GM21723 (cell line): ENCODE measurements around the gene KDM6B.
"Not testable (repeated sequence)": the region's sequence is repeated elsewhere in the genome, so short reads cannot be mapped to it uniquely, and the experiment has no call there.

ENCODE experiments used
- ATAC-seq: cut with Tn5 transposase; IDR thresholded peaks from one replicate; pipeline ENCODE4 v1.9.1; 2021; ENCODE audit warnings: mild to moderate bottlenecking, moderate library complexity; ENCODE audit not compliant: unreplicated experiment

Gene KDM6B

GRCh38 chr17:7833795-7834541 lies at the start of gene KDM6B:
Gene KDM6B (plus strand): TSS chr17:7834217. CDS start chr17:7845555, 11,338 bp downstream.
- ATAC-seq: peak; percentile 51

- ATAC-seq: no peak
These were observed 47.2 kb upstream of the KDM6B start for GRCh38 chr17:7786866-7787265.

GRCh38 chr17:7789131-7789530 lies 44.9 kb upstream of the KDM6B start:
- ATAC-seq: no peak

- no peak for ATAC-seq
These were observed 43.9 kb upstream of the KDM6B start for GRCh38 chr17:7790150-7790549.

GRCh38 chr17:7792611-7793010 lies 41.4 kb upstream of the KDM6B start:
- no peak for ATAC-seq

GRCh38 chr17:7794075-7794663 lies 39.8 kb upstream of the KDM6B start:
- no peak for ATAC-seq

- no peak for ATAC-seq
These were observed 36.0 kb upstream of the KDM6B start for GRCh38 chr17:7797976-7798375.

GRCh38 chr17:7798839-7799238 lies 35.2 kb upstream of the KDM6B start:
- no peak for ATAC-seq

- ATAC-seq: no peak
These were observed 30.0 kb upstream of the KDM6B start for GRCh38 chr17:7803981-7804380.

- no peak for ATAC-seq
These were observed 27.4 kb upstream of the KDM6B start for GRCh38 chr17:7806587-7806986.

GRCh38 chr17:7807206-7807605 lies 26.8 kb upstream of the KDM6B start:
- no peak for ATAC-seq

GRCh38 chr17:7809086-7809790 lies 24.8 kb upstream of the KDM6B start:
- ATAC-seq: no peak

GRCh38 chr17:7809791-7810343 lies 24.1 kb upstream of the KDM6B start:
- ATAC-seq: not testable (repeated sequence)

- ATAC-seq: no peak
These were observed 22.8 kb upstream of the KDM6B start for GRCh38 chr17:7811251-7811650.

- ATAC-seq: no peak
These were observed 19.0 kb upstream of the KDM6B start for GRCh38 chr17:7814969-7815368.

GRCh38 chr17:7816926-7817642 lies 16.9 kb upstream of the KDM6B start:
- ATAC-seq: no peak

GRCh38 chr17:7817643-7817964 lies 16.4 kb upstream of the KDM6B start:
- no peak for ATAC-seq

GRCh38 chr17:7818026-7818425 lies 16.0 kb upstream of the KDM6B start:
- ATAC-seq: no peak

GRCh38 chr17:7818746-7819645 lies 15.0 kb upstream of the KDM6B start:
- no peak for ATAC-seq

- ATAC-seq: no peak
These were observed 13.8 kb upstream of the KDM6B start for GRCh38 chr17:7820231-7820630.
